H4 (cell line): ENCODE measurements around the gene SHH. TPM values are rescaled to one million over a fixed set of nuclear protein-coding genes. Genes with fewer than 3 reads are reported as not detected.
"Not testable (repeated sequence)": the region's sequence is repeated elsewhere in the genome, so short reads cannot be mapped to it uniquely, and the experiment has no call there.

Experiments used
- DNase-seq: peaks from one replicate; pipeline ENCODE4 v3.0.0-alpha.2; 2015; ENCODE audit warnings: low spot score
- total RNA-seq: library from RNA; depleted of rRNA; stranded (reverse); fragments of >200 nt; shearing (Covaris generic); gene quantifications from 2 replicates; pipeline ENCODE4 v1.2.3, GENCODE V29; 2014

Gene SHH
- total RNA-seq, 1 experiment from 2014 or later = not detected

- no peak for DNase-seq
Observed at GRCh38 chr7:155819186-155819585, 6.9 kb upstream of the SHH start.

DNA sequence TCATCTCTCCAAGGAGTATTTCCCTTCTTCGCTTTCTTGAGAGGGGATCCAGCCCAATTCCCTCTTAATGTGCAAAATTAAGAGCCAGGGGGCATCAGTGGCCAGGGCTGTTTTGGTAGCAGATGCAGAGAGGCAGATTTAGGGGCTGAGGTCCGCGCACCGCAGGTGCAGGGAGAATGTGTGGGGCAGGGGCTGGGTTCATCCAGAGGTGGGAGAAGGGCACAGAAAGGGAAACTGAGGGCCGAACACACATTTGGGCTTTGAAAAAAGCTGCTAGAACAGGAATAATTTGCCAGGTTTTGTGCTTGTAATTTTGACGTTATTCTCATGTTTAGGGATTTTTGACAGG, 6.5 kb upstream of the SHH start:
- no peak for DNase-seq

GRCh38 chr7:155818154-155818819, 6.0 kb upstream of the SHH start:
- DNase-seq = no peak

DNA sequence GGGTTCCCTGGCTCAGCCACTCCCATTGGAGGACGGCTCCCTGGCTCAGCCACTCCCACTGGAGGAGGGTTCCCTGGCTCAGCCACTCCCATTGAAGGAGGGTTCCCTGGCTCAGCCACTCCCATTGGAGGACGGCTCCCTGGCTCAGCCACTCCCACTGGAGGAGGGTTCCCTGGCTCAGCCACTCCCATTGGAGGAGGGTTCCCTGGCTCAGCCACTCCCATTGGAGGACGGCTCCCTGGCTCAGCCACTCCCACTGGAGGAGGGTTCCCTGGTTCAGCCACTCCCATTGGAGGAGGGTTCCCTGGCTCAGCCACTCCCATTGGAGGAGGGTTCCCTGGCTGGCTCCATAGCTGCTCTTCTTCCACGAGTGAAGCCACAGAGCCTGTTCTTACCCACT, 5.3 kb upstream of the SHH start:
- not testable (repeated sequence) for DNase-seq

DNA sequence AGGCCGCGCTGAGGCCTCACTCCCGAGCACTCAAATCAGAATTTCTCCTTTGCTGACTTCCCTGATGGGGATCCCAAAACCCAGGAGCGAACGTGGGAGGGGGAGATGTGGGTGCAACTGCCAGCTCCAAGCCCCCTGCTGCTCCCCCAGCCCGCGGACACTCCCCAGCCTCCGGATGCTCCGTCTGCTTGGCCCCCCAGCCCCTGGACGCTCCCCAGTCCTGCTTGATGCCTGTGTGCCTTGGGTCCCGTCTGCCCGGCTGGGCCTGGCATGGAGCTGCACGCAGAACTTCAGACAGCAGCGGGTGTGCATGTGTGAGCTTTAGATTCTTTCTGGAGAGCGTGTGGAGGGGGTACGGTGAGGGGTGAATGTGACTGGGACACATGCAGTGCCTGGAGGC, 4.7 kb upstream of the SHH start:
- no peak for DNase-seq

GRCh38 chr7:155816192-155816508, 3.9 kb upstream of the SHH start:
- no peak for DNase-seq

DNA sequence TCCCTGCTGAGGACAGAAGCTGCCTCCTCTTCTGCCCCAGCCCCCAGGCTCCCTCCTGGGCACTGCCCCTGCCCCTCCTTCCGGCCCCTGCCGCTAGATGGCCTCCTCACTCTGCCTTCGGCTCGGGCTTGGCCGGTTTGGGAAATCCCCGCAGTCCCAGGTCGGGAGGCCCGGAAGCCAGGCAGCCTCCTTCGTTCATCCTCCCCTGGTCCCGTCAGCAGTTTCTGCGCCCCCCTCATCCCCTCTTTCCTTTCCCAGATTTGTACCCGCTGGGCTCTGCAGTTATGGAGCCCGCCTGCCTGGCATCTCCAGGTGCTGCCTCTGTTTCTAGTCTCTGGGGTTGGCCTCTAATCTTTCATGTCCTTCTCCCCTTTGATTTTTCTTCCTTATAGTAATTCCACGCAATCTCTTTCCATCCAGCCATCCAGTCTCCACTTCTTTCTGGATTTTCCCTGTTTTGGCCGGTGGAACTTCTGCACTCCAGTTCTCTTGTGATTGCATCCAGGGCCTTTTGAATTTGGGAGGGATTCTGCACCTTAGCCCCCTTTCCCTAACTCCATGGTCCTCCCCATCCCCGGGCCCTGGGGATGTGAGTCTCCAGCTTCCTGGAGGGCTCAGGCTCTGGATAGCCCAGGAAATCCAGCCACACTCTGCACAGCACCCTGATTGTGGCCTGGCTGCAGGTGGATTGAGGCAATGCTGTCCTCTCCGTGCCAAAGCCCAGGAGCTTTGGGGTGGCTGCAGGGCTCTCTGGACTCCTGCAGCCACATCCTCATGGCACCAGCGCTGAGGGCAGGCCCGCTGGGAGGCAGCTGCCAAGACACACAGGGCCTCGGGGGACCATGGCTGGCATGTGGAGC, 3.3 kb upstream of the SHH start:
- peak; percentile 50 for DNase-seq

DNA sequence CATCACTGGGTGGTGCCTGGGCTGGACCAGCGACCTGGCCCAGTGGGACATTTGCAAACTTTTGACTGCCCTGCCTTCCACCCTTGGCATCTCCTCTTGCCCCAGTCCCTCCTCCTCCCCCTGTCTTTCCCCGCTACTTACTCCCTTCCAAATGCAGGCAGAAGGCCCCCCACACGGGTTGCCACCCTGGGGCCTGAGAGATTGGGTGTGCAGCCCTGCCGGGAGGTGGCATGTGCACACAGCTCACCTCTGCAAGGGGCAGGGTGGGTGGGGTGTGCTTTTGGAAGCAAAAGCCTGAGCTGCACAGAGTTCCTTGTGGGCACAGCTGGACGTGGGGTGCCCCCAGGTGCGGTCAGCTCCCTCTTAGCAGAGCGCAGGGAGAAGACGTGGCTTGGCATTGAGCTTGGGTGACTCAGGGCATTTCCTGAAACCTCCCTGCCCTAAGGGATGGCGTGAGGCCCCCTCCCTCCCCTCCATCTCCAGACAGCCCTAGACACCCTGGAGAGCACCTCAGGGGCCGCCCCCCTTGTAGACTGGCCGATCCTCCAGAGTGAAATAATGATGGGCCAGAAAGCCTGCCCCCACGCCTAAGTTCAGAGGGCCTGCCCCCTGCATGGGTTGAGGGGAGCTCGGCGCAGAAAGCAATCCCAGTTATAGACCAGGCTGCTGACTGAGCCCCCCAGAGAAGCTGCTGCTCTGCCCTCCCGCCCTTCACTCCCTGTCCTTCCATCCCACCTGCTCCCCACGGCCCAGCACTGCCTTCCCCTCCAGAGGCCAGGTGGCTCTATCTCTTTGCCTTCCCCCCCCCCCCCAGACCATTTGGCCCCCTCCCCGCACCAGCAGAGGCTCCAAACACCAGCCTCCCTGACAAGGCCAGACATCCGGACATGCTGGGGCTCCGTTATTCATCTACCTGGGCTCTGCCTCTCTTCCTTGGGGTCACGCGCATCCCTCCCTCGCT, 2.3 kb upstream of the SHH start:
- DNase-seq = no peak

- no peak for DNase-seq
Observed at GRCh38 chr7:155813546-155814315, 1.5 kb upstream of the SHH start.

DNA sequence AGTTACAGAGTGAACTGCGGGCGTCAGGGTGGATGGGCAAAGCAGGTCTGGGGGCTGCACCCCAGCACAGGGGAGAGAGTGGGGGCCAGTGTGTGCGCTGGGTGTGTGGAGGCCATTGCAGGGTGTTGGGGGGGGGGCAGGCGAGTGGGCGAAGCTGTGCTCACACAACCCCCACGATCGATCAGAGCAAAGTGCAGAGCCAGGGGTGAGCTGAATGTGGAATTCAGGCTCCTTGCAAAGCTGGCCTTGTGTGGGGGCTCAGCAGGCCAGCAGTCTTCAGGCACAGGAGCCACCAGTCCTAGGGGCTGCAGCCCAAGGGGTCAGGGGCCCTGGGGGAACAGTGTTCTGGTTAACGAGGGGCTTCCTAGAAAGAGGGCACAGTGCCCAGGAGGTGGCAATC, 862 bp upstream of the SHH start:
- DNase-seq = no peak

GRCh38 chr7:155811560-155811894, 736 bp downstream of the SHH start:
- no peak for DNase-seq

GRCh38 chr7:155810770-155811559, 1.3 kb downstream of the SHH start:
- DNase-seq = no peak

DNA sequence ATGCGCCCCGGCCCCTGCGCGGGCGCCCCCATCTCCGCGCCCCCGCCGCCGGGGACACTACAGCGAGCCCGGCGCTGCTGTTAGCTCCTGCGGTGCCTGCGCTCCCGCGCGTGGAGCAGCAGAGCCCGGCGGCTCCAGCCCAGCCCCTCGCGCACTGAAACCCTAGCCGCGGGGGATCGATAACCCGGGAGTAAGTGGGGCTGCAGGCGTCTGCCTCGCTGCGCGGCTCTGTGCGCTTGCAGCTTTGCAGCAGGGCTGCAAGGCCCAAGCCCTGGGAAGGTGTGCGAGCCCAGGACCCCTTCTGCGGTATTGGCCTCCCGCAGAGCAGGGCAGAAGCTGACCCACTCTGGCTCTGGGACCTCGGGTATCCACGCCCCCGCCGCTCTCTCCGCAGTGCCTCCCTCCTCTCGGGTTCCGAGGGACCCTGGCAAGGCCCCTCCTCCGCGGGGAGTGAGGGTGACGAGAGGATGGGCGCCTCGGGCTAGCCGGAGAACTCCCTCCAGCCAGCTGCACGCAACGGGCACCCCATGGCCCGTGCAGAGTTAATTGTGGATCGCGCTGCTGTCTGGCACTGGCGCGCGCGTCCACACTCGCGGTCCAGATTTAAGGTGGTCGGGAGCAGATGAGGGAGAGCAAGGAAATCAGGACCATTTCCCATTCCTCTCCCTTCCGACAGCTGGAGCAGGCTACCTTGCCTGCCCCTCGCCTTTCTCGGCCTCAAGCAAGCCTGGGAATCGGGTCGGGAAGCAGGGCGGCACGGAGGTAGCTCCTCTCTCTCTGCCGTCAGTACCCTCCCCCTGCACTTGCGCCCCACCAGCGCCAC, 2.1 kb downstream of the SHH start:
- DNase-seq = no peak

DNA sequence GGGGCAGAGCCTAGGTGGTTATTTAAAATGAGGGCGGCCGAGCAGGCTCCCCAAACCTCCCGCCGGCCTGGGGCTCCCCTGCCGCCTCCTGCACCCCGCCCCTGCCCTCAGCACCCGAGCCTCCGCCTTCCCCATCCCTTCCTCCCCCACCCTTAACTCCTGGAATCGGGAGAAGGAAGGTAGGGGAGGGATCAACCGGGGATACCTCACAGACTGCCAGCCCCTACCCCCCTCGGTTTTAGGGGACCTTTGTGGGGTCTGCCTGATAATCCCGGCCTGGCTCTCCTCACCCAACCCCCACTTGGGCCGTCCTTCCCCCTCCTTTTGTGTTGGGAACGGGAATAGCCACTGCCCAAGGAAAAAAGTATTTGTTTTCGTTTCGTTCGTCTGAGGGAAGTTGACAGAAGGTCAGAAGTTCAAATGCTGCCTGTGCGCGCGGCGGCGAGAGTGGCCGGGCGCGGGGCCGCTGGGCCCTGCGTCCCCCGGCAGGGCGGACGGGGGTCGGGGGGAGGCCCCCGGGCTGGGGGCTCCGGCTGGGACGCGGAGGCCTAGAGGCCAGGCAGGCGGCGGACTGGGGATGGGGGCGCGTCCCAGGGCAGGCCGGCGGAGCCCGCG, 2.8 kb downstream of the SHH start:
- DNase-seq = no peak

DNA sequence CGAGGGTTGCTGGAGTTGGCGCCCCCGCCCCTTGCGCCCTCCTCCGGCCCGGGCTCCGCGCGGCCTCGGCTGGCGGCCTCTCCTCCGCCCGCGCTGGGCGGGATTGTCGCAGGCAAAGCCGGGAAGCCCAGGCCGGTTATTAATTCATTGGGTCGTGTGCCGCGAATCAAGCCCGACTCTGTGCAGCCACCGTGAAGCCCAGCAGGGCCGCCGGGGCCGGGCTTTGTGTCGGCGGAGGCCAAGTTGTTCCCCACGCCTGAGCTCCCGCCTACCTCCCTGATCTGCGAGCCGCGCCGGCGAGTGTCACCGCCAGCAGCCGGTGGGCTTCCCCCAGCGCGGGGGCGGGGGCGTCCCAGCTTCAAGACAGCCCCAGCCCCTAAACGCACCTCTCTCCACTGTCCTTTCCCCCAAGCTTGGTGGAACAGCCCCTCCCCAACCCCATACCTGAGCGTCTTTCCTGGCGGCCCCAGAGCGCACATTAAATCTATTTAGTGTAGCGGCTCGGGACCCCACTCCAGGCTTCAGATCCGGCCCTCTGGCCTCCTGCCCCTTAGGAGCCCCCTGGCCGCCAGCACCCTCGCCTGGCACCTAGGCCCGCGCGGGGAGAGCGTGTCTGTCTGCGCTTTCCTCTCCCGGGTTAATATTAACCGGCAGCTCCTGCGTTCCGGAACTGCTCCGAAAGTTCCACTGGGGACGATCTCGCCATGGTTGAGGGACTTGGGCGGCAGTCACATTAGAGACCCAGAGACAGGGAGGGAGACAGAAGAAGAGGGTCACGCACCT, 3.5 kb downstream of the SHH start:
- DNase-seq = no peak

- no peak for DNase-seq
Observed at GRCh38 chr7:155807789-155808548, 4.3 kb downstream of the SHH start.

GRCh38 chr7:155807065-155807671, 5.1 kb downstream of the SHH start:
- no peak for DNase-seq
